GM12878 (cell line): ENCODE data around the gene CUEDC1. TPM values are rescaled to one million over a fixed set of nuclear protein-coding genes. Genes with fewer than 3 reads are reported as not detected.
A peak's percentile ranks its signal among the peaks of the same experiment; 100 is the strongest.

ENCODE experiments used
- CHD1 ChIP-seq: IDR thresholded peaks from 2 replicates; pipeline ENCODE4 v1.6.1; 2012; ENCODE audit warnings: low read depth, low read length, improper control_type of control experiment
- E2F8 ChIP-seq: fragments of 450-650 bp; IDR thresholded peaks from 2 replicates; pipeline ENCODE4 v1.6.1; 2018; ENCODE audit warnings: mild to moderate bottlenecking, low read depth, moderate library complexity; ENCODE audit not compliant: partially characterized antibody
- HDAC6 ChIP-seq: fragments of 200-600 bp; sonication (generic); IDR thresholded peaks from one replicate; pipeline ENCODE4 v1.8.0; 2017; ENCODE audit warnings: antibody characterized with exemption; ENCODE audit not compliant: unreplicated experiment
- HDGF ChIP-seq: fragments of 450-650 bp; IDR thresholded peaks from 2 replicates; pipeline ENCODE4 v1.6.1; 2016; ENCODE audit warnings: antibody characterized with exemption
- JUND ChIP-seq: IDR thresholded peaks from 2 replicates; pipeline ENCODE4 v1.6.1; 2012; ENCODE audit warnings: low read depth, mild to moderate bottlenecking, low read length, improper control_type of control experiment, moderate library complexity
- NFIC ChIP-seq: IDR thresholded peaks from 2 replicates; pipeline ENCODE4 v1.6.1; 2012; ENCODE audit warnings: low read depth, mild to moderate bottlenecking, inconsistent platforms, low read length, moderate library complexity
- NKRF ChIP-seq: fragments of 450-650 bp; conservative IDR thresholded peaks from 2 replicates; pipeline ENCODE4 v1.6.1; 2017; ENCODE audit warnings: mild to moderate bottlenecking, moderate library complexity
- PAX8 ChIP-seq: fragments of 450-650 bp; IDR thresholded peaks from 2 replicates; pipeline ENCODE4 v1.6.1; 2017; ENCODE audit warnings: mild to moderate bottlenecking, moderate library complexity
- RCOR1 ChIP-seq: conservative IDR thresholded peaks from 2 replicates; pipeline ENCODE4 v1.6.1; 2012; ENCODE audit warnings: low read depth, low read length, improper control_type of control experiment
- SMAD1 ChIP-seq: fragments of 450-650 bp; IDR thresholded peaks from 2 replicates; pipeline ENCODE4 v1.6.1; 2018; ENCODE audit warnings: mild to moderate bottlenecking, low read depth; ENCODE audit not compliant: partially characterized antibody
- SREBF1 ChIP-seq: IDR thresholded peaks from 2 replicates; pipeline ENCODE4 v1.6.1; 2012; ENCODE audit warnings: mild to moderate bottlenecking, low read length
- SUZ12 ChIP-seq: fragments of 200-600 bp; sonication (generic); IDR thresholded peaks from one replicate; pipeline ENCODE4 v1.6.1; 2018; ENCODE audit warnings: antibody characterized with exemption, mild to moderate bottlenecking; ENCODE audit not compliant: unreplicated experiment
- TAF1 ChIP-seq: IDR thresholded peaks from 2 replicates; pipeline ENCODE4 v1.6.1; 2011; ENCODE audit warnings: mild to moderate bottlenecking, low read depth, low read length, borderline replicate concordance
- YY1 ChIP-seq: IDR thresholded peaks from 2 replicates; pipeline ENCODE4 v1.6.1; 2011; ENCODE audit warnings: low read depth, mild to moderate bottlenecking, low read length
- ZBED1 ChIP-seq: IDR thresholded peaks from 2 replicates; pipeline ENCODE4 v1.6.1; 2016; ENCODE audit warnings: borderline replicate concordance
- ZZZ3 ChIP-seq: IDR thresholded peaks from 2 replicates; pipeline ENCODE4 v1.6.1; 2011; ENCODE audit warnings: low read depth; ENCODE audit not compliant: control insufficient read depth, insufficient read length
- polyA plus RNA-seq, 11 experiments: library from polyadenylated mRNA; depleted of rRNA in 4 of 11; unstranded in 6 of 11; stranded (reverse) in 5 of 11; fragments of >200 nt; fragmentation: Nextera tagmentation in 4 of 11; fragmentation: Illumina TruSeq in 1 of 11; extraction: Ambion mirVana in 4 of 11; extraction: Trizol in 1 of 11; gene quantifications; 1 replicate in 1 of 11; 2 replicates in 10 of 11; pipeline versions ENCODE4 v1.2.1 to v1.2.3, GENCODE V29; 2011 to 2016; ENCODE audit warnings: inconsistent platforms in 2 of 11, missing spikeins in 2 of 11, low read depth in 1 of 11
- total RNA-seq, 4 experiments: library from RNA; depleted of rRNA in 3 of 4; stranded (reverse); fragments of >200 nt in 3 of 4; fragmentation: Illumina TruSeq in 1 of 4; extraction: Trizol in 1 of 4; gene quantifications; 2 replicates each; pipeline versions ENCODE4 v1.2.1 to v1.2.3, GENCODE V29; 2013 to 2021
- TF ChIP-seq, protein P1 (sequence below): fragments of 450-650 bp; IDR thresholded peaks from 2 replicates; pipeline ENCODE4 v1.6.1; 2017; ENCODE audit warnings: borderline replicate concordance
- TF ChIP-seq, protein P2 (sequence below): fragments of 450-650 bp; formaldehyde crosslinking; IDR thresholded peaks from 2 replicates; pipeline ENCODE4 v1.4.0; 2020; ENCODE audit warnings: mild to moderate bottlenecking, moderate library complexity
- TF ChIP-seq, protein P3 (sequence below): IDR thresholded peaks from 2 replicates; pipeline ENCODE4 v1.6.1; 2011; ENCODE audit warnings: low read depth, mild to moderate bottlenecking, low read length, moderate library complexity, borderline replicate concordance; ENCODE audit errors: extremely low read depth

CUEDC1 gene
- total and polyA plus RNA-seq, 10 of the 15 experiments (the other 5 are each of a cell fraction or from before 2014, with no cell fraction given), result 0.24 to 7.4 (median 1.8) TPM

DNA sequence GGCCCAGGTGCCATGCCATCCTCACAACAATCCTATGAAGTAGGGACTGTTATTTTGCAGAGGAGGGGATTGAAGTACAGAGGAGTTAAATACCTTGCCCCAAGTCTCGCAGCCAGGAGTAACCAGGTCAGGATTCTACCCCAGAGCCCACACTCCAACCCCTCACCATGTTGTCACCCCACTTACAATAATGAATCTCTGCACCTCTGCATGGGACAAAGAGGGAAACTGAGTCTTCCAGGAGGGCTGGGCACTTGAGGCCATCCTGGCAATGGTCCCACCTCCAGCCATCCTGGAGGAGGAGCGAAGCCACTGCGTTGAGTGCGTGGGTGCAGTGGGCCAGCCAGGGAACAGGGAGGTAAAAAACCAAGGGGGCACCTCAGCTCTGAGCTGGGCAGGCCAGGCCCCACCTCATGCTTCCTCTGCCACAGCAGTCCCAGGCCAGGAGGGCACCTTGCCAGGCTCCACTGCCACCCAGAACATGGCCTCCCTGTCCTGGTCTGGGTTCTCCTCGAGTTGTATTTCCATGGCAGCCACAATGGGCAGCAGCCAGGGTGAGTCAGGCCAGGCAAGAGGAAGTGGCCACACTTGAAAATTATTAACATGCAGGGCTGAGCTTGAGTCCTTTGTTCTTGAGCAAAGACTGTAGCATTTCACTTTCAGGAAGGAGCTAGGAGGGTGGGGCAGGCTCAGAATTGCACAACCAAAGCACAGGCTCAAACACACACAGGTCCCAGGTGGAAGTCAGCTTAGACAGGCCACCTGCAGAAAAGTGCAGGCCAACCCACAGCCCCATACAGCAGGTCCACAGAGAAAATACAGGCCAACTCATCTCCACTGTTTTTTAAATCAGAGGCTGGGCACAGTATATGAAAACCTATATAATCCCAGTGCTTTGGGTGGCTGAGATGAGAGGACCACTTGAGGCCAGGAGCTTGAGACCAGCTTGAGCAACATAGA is 52.1 kb downstream of the CUEDC1 start (continued):
- TF ChIP-seq, protein P1, sequence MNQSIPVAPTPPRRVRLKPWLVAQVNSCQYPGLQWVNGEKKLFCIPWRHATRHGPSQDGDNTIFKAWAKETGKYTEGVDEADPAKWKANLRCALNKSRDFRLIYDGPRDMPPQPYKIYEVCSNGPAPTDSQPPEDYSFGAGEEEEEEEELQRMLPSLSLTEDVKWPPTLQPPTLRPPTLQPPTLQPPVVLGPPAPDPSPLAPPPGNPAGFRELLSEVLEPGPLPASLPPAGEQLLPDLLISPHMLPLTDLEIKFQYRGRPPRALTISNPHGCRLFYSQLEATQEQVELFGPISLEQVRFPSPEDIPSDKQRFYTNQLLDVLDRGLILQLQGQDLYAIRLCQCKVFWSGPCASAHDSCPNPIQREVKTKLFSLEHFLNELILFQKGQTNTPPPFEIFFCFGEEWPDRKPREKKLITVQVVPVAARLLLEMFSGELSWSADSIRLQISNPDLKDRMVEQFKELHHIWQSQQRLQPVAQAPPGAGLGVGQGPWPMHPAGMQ, result no peak
- TF ChIP-seq NKRF, result no peak
- no peak for TF ChIP-seq SREBF1
- TF ChIP-seq CHD1, result no peak
- peak; percentile 62; the same call in 1 of the 2 replicates for TF ChIP-seq YY1
- no peak for TF ChIP-seq HDAC6
- TF ChIP-seq, protein P2, sequence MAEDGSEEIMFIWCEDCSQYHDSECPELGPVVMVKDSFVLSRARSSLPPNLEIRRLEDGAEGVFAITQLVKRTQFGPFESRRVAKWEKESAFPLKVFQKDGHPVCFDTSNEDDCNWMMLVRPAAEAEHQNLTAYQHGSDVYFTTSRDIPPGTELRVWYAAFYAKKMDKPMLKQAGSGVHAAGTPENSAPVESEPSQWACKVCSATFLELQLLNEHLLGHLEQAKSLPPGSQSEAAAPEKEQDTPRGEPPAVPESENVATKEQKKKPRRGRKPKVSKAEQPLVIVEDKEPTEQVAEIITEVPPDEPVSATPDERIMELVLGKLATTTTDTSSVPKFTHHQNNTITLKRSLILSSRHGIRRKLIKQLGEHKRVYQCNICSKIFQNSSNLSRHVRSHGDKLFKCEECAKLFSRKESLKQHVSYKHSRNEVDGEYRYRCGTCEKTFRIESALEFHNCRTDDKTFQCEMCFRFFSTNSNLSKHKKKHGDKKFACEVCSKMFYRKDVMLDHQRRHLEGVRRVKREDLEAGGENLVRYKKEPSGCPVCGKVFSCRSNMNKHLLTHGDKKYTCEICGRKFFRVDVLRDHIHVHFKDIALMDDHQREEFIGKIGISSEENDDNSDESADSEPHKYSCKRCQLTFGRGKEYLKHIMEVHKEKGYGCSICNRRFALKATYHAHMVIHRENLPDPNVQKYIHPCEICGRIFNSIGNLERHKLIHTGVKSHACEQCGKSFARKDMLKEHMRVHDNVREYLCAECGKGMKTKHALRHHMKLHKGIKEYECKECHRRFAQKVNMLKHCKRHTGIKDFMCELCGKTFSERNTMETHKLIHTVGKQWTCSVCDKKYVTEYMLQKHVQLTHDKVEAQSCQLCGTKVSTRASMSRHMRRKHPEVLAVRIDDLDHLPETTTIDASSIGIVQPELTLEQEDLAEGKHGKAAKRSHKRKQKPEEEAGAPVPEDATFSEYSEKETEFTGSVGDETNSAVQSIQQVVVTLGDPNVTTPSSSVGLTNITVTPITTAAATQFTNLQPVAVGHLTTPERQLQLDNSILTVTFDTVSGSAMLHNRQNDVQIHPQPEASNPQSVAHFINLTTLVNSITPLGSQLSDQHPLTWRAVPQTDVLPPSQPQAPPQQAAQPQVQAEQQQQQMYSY, result no peak
- no peak for TF ChIP-seq PAX8
- TF ChIP-seq, protein P3, sequence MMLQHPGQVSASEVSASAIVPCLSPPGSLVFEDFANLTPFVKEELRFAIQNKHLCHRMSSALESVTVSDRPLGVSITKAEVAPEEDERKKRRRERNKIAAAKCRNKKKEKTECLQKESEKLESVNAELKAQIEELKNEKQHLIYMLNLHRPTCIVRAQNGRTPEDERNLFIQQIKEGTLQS, result no peak
- no peak; the same call in 1 of the 2 replicates for TF ChIP-seq ZBED1
- TF ChIP-seq SUZ12, result no peak
- TF ChIP-seq TAF1, result 0 out of 2 replicates have a peak, but pooled peaks have one; percentile 10
- TF ChIP-seq HDGF, result peak; percentile 42; the same call in 1 of the 2 replicates
- TF ChIP-seq NFIC, result peak; percentile 69; the same call in 1 of the 2 replicates
- no peak; the same call in 1 of the 2 replicates for TF ChIP-seq JUND
- TF ChIP-seq SMAD1, result no peak
- TF ChIP-seq RCOR1, result no peak
- TF ChIP-seq ZZZ3, result no peak
- no peak for TF ChIP-seq E2F8
